Activated gamma-delta T cell treated with Interleukin-2 at 50 U/mL for 16 hours (primary cell): Measurements from ENCODE around the gene DOCK11.
A peak's percentile ranks its signal among the peaks of the same experiment; 100 is the strongest.
"Not testable (repeated sequence)": the region's sequence is repeated elsewhere in the genome, so short reads cannot be mapped to it uniquely, and the experiment has no call there.

ENCODE experiments used
- DNase-seq: peaks from one replicate; pipeline ENCODE4 v3.0.0-alpha.2; 2020

Gene DOCK11

DNA sequence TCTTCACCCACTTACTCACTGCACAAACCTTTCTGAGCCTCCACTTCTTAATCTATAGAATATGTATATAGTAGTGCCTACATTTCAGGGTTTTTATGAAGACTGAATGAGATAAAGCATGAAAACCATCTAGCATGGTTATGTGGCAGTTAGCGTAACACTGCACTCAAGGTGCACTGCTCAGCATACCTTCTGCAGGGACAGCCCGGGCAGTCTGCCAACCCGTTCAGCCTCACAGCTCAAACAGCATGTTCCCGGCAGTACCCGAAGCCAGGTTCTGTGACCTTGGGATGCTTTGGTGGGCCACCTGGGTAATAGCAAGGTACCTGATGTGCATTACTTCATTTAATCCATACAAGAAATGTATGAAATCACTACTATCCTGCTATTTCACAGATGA is 81.4 kb downstream of the DOCK11 start:
- no peak for DNase-seq

DNA sequence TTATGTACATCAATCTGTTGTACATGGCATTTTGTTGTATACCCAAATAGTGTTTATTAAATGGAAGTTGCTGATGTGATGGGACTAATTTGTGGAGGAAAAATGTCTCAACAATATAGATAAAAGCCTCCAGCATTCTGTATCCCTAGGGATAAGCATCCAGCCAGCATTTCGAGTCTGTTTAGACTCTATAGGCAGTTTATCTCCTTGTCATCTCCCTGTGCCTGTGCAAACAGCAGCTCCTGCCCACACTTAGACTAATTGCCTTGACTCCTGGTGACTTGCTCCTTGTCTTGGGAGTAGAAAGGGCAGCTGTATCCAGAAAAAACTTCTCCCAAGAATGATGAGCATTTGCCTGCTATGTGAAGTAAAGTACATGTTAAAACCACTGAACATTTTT is 83.8 kb downstream of the DOCK11 start:
- DNase-seq: no peak

DNA sequence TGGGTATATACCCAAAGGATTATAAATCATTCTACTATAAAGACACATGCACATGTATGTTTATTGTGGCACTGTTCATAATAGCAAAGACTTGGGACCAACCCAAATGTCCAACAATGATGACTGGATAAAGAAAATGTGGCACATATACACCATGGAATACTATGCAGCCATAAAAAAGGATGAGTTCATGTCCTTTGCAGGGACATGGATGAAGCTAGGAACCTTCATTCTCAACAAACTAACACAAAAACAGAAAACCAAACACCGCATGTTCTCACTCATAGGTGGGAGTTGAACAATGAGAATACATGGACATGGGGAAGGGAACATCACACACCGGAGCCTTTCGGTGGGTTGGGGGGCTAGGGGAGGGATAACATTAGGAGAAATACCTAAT is 87.3 kb downstream of the DOCK11 start:
- DNase-seq: not testable (repeated sequence)

DNA sequence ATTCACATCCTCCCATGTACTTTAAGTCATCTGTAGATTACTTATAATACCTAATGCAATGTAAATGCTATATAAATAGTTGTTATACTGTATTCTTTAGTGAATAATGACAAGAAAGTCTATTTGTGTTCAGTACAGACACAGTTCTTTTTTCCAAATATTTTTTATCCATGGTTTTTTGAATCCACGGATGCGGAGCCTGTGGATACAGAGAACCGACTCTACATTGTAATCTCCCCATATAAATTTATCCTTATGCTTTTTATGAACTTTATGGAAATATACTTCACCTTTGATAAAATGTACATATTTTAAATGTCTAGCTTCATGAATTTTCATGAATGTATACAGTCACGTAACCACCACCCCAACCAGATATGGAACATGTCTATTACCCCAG is 88.2 kb downstream of the DOCK11 start:
- DNase-seq: no peak

DNA sequence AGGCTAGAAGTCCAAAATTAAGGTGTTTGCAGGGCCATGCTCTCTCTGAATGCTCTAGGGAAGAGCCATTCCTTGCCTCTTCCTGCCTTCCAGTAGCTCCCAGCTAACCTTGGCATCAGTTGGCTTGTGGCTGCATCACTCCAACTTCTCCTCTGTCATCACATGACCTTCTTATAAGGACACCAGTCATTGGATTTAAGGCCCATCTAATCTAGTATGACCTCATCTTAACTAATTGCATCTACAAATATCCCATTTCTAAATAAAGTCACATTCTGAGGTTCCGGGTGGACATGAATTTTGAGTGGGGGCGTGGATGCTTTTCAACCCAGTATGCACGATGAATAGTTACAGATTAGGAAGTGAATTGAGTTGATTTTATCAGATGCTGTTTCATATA is 89.7 kb downstream of the DOCK11 start:
- no peak for DNase-seq

DNA sequence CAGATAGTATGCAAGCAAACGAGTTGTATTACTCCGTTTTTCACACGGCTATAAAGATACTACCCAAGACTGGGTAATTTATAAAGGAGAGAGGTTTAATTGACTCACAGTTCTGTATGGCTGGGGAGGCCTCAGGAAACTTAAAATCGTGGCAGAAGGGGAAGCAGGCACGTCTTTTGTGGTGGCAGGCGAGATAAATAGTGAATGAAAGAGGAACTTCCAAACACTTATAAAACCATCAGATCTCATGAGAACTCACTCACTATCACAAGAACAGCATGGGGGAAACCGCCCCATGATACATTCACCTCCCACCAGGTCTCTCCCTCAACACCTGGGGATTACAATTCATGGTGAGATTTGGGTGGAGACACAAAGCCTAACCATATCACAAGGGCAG is 90.6 kb downstream of the DOCK11 start:
- DNase-seq: not testable (repeated sequence)

DNA sequence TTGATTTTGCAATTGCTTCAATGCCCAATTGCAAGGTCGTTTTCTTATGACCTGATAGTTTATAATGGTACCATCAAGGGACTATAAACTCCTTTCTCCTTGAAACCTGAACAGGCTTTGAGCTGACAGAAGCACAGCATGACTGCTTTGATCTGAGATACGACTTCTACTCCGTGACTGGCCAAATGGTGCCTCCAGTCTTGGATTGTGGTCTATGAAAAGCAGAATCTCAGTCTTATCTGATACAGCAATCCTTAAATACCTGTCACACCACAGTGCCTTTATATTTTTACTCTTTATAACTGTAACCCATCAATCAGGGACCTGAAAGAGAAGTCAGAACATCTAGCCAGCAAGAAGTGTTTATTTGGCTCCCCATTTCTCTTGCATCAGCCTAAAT is 93.1 kb downstream of the DOCK11 start:
- no peak for DNase-seq

DNA sequence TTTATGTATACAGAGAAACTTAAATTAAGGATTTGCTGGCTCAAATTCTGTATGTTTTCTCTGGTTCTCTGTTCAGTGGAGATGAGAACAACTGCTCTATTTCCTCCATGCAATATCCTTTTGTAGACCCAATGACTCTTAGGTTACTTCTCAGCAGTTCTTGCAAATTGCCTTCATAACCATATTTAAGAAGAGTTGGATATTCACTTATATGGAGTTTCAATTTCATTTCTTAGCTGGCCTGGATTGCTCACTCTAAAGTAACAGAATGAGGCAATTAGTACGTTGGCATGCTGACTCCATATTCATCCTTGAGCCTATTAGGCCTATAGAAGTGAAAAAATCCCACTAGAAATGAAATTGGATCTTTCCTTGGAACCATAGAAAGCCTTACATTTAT is 93.6 kb downstream of the DOCK11 start:
- no peak for DNase-seq

DNA sequence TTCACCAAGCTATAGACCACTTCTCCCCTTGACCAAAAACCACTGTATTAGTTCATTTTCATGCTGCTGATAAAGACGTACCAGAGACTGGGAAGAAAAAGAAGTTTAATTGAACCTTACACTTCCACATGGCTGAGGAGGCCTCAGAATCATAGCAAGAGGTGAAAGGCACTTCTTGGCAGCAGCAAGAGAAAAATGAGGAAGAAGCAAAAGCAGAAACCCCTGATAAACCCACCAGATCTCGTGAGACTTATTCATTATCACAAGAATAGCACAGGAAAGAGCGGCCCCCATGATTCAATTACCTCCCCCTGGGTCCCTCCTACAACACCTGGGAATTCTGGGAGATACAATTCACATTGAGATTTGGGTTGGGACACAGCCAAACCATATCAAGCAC is 97.8 kb downstream of the DOCK11 start:
- DNase-seq: no peak

DNA sequence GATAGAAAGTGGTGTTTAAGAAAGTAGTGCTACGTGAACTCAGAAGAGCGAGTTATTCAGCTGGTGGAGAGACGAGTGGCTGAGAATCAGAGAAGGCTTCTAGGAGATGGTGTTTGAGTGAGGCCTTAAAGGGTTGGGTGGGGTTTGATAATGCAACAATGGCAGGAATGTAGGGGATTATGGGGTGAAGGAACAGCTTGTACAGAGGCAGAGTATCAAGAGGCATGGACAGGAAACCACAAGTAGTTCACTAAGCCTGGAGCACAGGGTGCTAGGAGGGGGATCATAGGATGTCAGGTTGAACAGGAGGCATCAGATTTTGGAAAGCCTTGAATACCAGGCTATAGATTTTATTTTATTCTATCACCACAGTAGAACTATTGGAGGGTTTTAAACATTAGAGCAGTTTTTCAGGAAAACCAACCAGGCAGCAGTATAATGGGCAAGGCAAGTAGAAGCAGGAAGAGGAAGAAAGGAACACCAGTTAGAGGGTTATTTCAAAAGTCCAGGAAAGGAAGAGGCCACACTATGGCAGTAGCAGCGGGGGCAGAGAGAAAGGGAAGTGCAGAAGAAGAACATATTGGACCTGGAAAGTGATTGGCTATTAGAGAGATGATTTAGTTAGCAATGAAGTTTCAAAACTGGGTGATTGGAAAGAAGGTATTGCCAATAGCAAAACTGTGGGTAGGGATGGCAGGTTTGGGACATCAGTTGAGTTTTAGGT is 99.2 kb downstream of the DOCK11 start:
- DNase-seq: no peak

DNA sequence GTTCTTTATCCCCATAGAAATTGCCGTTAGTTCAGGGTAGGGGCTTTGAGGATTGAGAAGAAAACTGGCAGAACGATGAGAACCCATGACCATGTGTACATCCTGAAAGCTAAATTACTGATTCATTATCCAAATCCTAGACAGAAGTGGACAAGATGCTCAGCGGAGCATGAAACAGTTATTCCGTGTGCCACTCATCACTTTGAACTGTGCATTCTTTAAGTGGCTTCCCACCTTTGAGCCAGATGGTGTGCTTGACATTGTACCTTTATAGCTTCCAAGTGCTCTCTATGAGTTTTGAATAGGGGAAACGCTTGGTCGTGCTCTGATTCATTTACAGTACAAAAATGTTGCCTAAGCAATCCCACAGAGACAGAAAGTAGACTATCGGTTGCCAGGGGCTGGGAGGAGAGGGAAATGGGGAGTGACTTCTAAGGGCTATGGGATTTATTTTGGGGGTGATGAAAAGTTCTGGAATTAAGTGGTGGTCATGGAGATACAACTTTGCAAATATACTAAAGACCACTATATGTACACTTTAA is 100.0 kb downstream of the DOCK11 start:
- DNase-seq: no peak

DNA sequence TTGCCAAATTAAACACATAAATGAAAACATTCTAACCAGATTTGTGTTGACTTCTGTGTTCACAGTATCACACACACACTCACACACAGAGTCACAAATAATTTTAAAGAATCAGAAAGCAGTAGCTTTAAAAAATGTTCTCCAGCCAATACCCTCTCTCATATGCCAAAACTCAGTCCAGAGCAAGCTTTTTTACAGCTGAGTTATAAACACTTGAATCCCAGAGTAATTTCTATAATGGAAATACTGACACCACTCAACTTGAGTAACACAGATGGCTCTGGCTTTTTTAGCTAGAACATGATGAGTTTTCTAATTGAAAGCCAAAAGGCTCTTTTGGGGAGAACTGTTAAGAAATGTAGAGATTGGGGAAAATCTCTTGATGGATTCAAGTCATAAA is 100.8 kb downstream of the DOCK11 start:
- no peak for DNase-seq

DNA sequence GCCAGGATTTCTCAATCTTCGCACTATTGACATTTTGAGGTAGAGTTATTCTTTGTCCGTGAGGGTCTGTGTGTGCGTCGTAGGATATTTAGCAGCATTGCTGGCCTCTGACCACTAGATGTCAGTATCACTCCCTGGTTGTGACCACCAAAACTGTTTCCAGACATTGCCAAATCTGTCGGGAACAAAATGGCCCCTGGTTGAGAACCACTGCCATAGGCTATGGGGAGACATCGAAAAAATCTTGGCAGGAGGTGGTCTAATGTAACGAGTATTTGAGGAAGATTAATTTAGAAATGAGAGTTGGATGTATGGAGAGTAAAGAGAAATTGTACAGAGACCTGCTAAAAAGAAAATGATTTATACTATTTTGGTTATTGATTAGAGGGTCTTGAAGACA is 108.4 kb downstream of the DOCK11 start:
- DNase-seq: peak; percentile 14

DNA sequence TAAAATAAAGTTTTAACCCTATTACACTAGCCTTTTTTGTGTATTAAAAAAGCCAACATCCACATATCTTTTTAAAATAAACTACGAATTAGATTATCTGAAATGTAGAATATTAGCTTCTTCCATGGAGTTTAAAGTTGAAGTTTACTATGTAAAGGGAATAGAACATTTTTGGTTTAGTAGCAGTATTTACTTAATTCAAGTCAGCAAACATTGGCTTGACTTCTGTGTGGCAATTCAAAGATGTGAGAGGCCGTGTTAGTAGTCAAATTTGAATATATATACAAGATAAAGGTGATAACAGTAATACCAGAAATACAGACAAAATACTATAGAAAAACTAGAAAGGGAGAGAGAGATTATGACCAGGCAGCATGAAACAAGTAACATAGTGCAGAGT is 116.7 kb downstream of the DOCK11 start:
- no peak for DNase-seq

DNA sequence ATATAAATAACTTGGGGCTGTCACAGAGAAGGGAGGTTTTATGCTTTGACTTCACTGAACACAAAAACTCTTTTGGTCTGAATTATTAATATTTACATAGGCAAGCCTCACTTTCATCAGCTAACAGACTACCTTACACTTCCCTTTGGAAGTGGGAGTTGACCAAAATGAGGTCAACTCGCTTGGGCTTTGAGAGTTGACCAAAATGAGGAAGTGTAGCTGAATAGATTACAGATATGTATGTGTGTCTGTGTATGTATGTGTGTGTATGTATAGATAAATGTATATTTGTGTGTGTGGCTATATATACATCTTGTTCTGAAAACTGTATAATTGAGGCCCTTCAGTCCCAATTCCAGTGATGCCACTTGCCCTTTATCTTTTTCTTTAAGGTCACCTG is 118.5 kb downstream of the DOCK11 start:
- no peak for DNase-seq

DNA sequence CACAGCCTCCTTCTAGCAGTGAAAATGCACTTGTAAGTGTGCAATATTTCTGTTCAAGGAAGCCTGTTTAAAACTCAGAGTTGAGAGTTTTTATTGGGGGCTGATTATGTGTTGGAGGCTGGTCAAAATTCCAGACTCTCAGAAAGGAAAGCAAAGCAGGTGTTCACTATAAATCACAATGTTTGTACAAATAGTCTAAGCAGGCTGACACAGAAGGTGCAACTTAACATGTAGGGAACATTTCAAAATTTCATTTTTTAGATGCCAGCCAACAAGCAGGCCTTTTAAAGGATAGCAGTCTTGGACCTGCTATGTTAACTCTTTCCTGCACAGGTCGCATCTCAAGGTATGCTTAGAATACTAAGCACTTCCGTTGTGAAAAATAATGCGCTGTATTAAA is 119.5 kb downstream of the DOCK11 start:
- no peak for DNase-seq

DNA sequence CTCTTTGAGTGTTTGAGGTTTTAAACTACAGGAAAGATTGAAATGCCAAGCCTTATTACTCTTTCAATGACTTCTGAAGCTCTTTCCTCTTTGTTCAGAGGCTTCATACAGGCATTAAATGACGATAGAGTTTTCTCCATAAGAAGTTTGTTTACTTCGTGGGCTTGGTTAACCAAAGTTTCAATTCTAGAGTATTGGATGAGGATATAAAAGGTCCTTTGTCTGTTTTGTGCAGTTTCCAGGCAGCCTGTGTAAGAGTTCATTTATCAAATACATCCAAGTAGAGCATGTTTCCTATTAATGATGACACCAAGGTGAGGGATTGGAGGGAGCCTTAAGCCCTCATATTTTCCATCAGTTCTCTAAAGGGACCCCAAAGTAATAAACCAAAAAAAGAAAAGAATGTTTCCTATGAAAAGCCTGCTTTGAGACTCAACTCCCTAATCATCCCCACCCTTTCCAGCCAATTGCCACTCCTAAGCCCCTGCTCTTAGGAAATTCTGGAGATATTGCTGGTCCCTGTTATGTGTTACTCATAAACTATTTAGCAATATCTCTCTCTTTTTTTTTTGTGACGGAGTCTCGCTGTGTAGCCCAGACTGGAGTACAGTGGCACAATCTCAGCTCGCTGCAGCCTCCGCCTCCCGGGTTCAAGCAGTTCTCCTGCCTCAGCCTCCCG is 125.6 kb downstream of the DOCK11 start:
- no peak for DNase-seq

DNA sequence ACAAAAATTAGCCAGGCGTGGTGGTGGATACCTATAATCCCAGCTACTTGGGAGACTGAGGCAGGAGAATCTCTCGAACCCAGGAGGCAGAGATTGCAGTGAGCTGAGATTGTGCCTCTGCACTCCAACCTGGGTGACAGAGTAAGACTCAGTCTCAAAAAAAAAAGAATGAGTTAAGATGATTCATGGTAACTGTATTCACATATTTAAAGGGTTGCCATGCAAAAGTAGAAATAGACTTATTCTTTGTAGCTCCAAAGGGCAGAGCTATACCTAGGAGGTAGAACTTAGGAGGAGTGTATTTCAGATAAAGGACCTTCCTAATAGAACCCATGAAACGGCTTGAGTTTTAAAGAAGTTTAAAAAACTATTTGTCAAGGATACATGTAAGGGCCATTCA is 127.4 kb downstream of the DOCK11 start:
- no peak for DNase-seq

DNA sequence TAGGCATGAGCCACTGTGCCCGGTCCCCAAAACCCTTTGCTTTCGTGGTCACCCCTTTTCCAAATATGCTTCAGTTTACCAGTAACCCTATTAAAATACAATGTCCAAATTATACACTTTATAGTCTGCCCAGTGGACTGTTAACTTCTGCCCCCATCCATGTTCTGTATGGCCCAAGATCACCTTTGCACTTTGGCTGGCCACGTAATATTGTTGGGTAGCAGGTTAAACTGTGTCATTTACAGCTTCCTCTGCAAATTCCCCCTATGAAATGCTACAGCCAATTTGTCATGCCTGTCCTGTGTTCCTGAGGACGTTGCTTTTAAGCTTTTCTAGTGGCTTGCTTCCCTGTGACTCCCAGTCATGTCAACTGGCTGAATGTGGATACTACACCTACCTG is 130.7 kb downstream of the DOCK11 start:
- DNase-seq: no peak

DNA sequence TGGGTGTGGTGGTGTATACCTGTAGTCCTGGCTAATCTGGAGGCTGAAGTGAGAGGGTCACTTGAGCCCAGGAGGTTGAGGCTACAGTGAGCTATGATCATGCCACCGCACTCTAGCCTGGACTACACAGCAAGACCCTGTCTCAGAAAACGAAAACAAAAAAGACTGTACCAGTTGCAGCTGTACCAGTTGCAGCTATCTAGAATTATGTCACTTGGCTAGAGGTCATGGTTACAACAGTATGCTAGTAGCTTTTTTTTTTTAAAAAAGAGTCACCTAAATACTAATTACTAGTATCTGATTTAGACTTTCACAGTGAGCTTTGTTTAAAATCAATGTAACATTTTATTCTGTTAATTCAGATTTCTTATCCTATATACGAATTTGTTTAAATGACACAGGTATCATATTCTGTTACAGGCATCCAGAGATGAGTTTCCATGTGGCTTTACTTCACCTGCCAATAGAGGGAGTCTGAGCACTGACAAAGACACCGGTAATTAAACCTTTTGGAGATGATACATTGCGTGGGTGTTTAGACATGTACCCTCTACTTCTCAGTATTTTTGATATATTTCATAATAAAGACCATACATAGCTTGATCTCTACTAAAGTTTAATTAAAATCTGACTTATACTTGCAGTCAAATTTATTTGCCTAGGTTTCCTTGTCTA is 131.6 kb downstream of the DOCK11 start:
- DNase-seq: no peak

DNA sequence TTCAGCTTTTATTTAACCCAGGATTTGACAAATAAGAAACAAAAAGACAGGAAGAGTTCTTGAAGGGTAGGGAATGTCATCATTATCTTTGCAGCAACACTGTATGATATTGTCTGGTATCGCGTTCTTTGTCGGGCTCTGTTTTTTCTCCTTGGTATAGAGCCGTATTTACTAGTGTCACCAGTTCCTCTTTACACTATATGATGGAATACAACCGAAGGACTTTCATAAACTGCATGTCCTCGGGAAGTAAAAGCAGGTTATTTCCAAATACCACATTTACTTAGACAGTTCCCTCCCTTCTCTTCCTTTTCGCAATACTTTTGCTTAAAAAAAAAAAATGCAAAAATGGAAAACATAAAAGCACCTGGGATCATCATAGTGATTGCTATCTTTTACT is 135.2 kb downstream of the DOCK11 start:
- no peak for DNase-seq

DNA sequence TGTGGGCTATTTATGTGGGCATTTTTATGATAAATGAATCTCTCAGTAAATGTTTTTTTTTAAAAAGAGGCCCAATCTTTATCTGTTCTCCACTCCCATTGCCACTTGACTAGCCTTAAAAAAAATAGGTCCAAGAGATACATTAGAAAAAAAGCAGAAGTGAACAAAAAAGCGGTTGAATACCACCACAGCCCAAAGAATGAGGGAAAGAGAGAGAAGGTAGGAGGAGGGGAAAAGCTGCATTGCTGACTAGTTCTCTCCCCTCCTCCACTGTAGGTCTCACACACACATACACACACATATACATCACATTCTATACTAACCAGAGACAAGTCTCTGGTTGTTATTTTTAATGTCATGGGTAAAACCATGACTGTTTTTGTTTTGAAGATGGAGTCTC is 136.0 kb downstream of the DOCK11 start:
- DNase-seq: no peak

DNA sequence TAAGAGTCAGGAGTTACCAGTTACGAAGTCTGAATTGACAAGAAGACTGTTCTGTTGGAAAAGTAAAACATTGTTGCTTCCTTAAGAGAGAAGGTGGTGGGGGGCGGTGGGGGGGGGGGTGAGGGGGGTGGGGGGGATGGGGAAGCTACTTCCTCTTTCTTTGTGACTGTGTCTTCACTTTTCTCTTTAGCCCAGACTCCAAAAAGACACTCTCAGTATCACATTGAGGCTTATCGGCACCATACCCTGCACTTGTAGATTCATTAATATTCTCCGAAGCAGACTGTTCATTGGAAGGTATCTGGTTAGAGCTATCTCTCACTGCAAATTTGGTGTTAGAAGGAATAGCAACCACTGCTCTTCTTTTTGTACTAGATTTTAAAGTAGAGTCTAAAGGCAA is 137.2 kb downstream of the DOCK11 start:
- DNase-seq: no peak

DNA sequence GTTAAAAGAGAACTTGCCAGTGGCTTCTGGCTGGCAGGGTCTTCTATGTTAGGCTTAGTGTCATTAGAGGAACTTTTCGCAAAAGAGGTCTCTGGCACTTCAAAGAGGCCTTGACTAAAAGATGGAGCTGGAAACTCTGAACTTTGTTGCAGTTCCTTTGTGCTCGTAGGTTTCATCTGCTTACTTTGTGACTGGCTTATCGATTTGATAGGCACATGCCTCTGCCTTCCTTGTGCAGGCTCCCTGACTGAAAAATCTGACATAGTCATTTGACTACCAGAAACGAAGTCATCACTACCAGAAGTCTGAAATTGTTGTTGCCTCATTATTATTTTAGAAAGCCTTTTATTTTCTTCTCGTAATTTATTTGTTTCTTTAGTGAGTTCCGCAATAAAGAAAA is 137.9 kb downstream of the DOCK11 start:
- DNase-seq: no peak
